GM18508 (cell line): ENCODE data around the gene GADD45GIP1.

Source experiments
- ATAC-seq: cut with Tn5 transposase; IDR thresholded peaks from one replicate; pipeline ENCODE4 v1.9.1; 2021; ENCODE audit warnings: moderate number of reproducible peaks; ENCODE audit not compliant: insufficient read depth, unreplicated experiment

The GADD45GIP1 gene

DNA sequence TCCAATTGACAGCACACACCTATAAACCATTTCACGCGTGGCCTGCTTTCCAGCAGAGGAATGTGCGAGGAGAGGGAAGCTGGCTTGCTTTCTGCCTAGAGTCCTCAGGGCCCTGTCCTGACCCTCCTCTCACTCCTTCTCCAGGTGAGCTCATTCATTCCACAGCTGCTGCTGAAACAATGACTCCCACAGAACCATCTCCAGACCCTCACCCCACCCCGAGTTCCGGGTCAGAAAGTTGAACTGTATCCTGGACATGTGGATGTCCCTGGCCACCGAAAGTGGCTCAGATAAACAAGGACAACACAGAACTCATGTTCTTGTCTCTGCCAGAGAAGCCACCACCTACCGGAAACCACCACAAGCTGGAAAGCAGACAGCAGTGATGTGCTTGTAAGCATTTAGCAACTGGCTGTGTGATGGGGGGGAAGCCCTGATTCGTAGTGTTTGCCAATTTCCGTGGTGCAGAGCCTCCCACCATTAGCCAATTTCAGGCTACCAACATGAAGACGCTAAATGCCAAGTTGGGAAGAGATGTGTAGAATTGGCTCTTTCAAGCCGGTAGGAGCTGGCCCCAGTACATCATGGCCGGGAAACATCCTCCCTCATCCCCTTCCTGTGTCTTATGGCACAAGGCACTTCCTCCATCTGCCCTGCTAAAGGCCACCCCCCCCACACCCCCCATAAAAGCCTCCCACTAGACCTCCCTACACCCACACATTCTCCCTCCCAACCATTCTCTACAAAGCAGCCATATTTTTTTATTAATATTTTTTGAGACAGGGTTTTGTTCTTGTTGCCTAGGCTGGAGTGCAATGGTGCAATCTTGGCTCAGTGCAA is 43.0 kb downstream of the GADD45GIP1 start:
- ATAC-seq: no peak

DNA sequence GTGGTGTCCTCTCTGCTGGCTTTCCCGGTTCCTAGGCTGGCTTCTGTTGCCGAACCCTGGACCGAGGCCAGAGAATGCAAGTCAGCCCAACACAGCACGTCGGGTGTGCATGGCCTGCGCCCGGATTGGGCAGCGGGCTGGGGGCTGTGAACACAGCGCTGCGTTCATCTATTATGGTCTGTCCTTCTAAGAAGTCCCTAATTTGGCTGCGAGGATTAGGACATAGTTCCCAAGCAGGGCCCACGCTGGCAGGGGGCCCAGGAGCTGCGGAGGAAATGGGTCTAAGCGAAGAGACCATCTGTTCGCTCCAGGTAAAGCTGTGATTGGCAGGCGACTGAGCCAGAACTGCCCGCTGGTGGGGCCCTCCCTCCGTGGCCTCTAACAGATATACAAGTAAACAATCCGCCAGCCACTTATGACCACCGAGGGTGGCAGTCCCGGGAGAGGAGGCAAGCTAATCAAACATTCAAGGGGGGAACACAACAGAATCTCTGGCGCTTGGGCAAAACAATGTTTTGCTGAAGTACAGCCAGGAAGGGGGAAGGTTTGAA is 43.9 kb downstream of the GADD45GIP1 start:
- ATAC-seq: no peak

DNA sequence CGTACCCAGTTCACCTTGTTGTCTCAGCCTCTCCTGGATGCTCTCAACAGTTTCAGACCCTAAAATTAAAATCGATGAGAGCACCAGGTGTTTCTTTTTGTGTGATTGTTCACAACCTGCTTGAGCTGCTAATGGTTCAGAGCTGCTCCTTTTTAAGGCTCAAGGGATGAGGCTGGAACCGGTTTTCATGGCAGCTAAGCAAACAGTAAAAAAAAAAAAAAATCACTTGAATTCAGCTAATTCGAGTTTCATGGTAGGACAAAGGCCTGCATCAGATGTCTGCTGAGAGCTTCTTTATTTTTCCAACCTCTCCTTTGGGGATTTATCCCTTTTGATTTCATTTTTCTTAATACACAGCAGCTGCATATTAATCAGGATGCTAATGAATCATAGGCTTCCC is 44.5 kb downstream of the GADD45GIP1 start:
- no peak for ATAC-seq

DNA sequence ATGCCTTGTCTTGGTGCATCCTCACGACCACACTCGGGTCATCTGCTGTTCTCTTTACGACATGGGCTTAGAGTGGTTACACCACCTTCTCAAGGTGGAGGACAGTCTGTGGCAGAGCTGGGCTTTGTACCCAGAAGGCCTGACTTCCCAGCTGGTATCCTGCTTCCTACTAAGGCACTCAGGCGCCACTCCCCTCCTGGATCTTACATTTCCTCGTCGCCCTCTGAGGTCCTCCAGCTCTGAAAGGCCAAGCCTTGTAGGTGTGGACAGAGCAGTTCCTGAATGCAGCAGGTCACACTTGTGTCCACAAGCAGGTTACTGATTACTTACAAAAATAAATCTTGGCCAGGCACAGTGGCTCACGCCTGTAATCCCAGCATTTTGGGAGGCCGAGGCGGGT is 49.9 kb downstream of the GADD45GIP1 start:
- ATAC-seq: no peak
